Neural progenitor cell (in vitro differentiated cells): ENCODE data around the gene C16orf87. TPM values are rescaled to one million over a fixed set of nuclear protein-coding genes. Genes with fewer than 3 reads are reported as not detected.

Source experiments
- DNase-seq: peaks from one replicate; pipeline ENCODE4 v3.0.0-alpha.2; 2016; ENCODE audit warnings: low spot score
- H2AFZ ChIP-seq: fragments of 200-600 bp; sonication (generic); replicated peaks from 2 replicates; pipeline ENCODE4 v1.6.1; 2016; ENCODE audit warnings: antibody characterized with exemption
- H3F3A ChIP-seq: fragments of 200-600 bp; sonication (generic); 2 replicates; pipeline ENCODE4 v1.6.1; 2016; ENCODE audit warnings: antibody characterized with exemption, low read depth
- H3K27ac ChIP-seq: fragments of 200-600 bp; sonication (generic); 2 replicates; pipeline ENCODE4 v1.5.1; 2016; ENCODE audit warnings: mild to moderate bottlenecking
- H3K27me3 ChIP-seq: fragments of 200-600 bp; sonication (generic); 2 replicates; pipeline ENCODE4 v1.6.1; 2016; ENCODE audit warnings: mild to moderate bottlenecking, moderate library complexity
- H3K36me3 ChIP-seq: fragments of 200-600 bp; sonication (generic); 2 replicates; pipeline ENCODE4 v1.5.1; 2016
- H3K4me1 ChIP-seq: fragments of 200-600 bp; sonication (generic); 2 replicates; pipeline ENCODE4 v1.6.1; 2016; ENCODE audit warnings: mixed run types
- H3K4me2 ChIP-seq: fragments of 200-600 bp; sonication (generic); 2 replicates; pipeline ENCODE4 v1.6.1; 2016
- H3K4me3 ChIP-seq: fragments of 200-600 bp; sonication (generic); 2 replicates; pipeline ENCODE4 v1.5.1; 2016
- H3K79me2 ChIP-seq: fragments of 200-600 bp; sonication (generic); 2 replicates; pipeline ENCODE4 v1.6.1; 2016; ENCODE audit warnings: low read depth
- H3K9ac ChIP-seq: fragments of 200-600 bp; sonication (generic); 2 replicates; pipeline ENCODE4 v1.6.1; 2016
- H3K9me3 ChIP-seq: fragments of 200-600 bp; sonication (generic); 2 replicates; pipeline ENCODE4 v1.5.1; 2016; ENCODE audit warnings: low read depth
- H4K20me1 ChIP-seq: fragments of 200-600 bp; sonication (generic); 2 replicates; pipeline ENCODE4 v1.6.1; 2016; ENCODE audit warnings: low read depth
- H3K27ac Mint-ChIP-seq: 3 replicates; pipeline ENCODE4 v1.8.0; 2021; ENCODE audit warnings: mixed read lengths
- H3K27me3 Mint-ChIP-seq: 2 replicates; pipeline ENCODE4 v1.8.0; 2022; ENCODE audit warnings: low read depth, mild to moderate bottlenecking, inconsistent platforms, moderate library complexity, mixed read lengths; ENCODE audit not compliant: insufficient read depth
- H3K36me3 Mint-ChIP-seq: 3 replicates; pipeline ENCODE4 v1.8.0; 2021; ENCODE audit warnings: mixed read lengths
- H3K4me1 Mint-ChIP-seq: 3 replicates; pipeline ENCODE4 v1.8.0; 2021; ENCODE audit warnings: mixed read lengths
- H3K4me3 Mint-ChIP-seq: 3 replicates; pipeline ENCODE4 v1.8.0; 2021; ENCODE audit warnings: mild to moderate bottlenecking, moderate library complexity, mixed read lengths
- H3K9me3 Mint-ChIP-seq: 3 replicates; pipeline ENCODE4 v1.8.0; 2020; ENCODE audit warnings: mixed read lengths
- EZH2 ChIP-seq: fragments of 200-600 bp; sonication (generic); IDR thresholded peaks from 2 replicates; pipeline ENCODE4 v1.6.1; 2017; ENCODE audit warnings: antibody characterized with exemption, mild to moderate bottlenecking, moderate library complexity
- EZH2phosphoT487 ChIP-seq: fragments of 200-600 bp; sonication (generic); IDR thresholded peaks from 2 replicates; pipeline ENCODE4 v1.6.1; 2017; ENCODE audit warnings: antibody characterized with exemption
- total RNA-seq: library from RNA; depleted of rRNA; stranded (reverse); fragments of >200 nt; gene quantifications from 2 replicates; pipeline ENCODE4 v1.2.3, GENCODE V29; 2015; ENCODE audit warnings: low replicate concordance
- TF ChIP-seq, protein P1 (sequence below): fragments of 200-600 bp; sonication (generic); IDR thresholded peaks from 2 replicates; pipeline ENCODE4 v1.5.1; 2017; ENCODE audit warnings: antibody characterized with exemption, mild to moderate bottlenecking

Gene C16orf87
- total RNA-seq, 1 donor from 2014 or later, result 66.7 TPM

GRCh38 chr16:46803373-46803772, 27.6 kb downstream of the C16orf87 start:
- no peak overlapping the region for H3K9ac ChIP-seq
- H3K4me1 ChIP-seq, result no peaks in the 10 kb centered on the region
- Mint-ChIP-seq H3K27me3 (no peaks in the 10 kb centered on the region), H3K27ac (no peak overlapping the region), H3K4me3 (no peak overlapping the region), H3K9me3 (no peaks in the 10 kb centered on the region), H3K36me3 (peaks cover 22% of the 10 kb centered on the region), H3K4me1 (no peaks in the 10 kb centered on the region)
- peaks cover 25% of the 10 kb centered on the region for H3K36me3 ChIP-seq
- no peak for DNase-seq
- TF ChIP-seq EZH2phosphoT487 (no peak), EZH2 (no peak)
- TF ChIP-seq, protein P1, sequence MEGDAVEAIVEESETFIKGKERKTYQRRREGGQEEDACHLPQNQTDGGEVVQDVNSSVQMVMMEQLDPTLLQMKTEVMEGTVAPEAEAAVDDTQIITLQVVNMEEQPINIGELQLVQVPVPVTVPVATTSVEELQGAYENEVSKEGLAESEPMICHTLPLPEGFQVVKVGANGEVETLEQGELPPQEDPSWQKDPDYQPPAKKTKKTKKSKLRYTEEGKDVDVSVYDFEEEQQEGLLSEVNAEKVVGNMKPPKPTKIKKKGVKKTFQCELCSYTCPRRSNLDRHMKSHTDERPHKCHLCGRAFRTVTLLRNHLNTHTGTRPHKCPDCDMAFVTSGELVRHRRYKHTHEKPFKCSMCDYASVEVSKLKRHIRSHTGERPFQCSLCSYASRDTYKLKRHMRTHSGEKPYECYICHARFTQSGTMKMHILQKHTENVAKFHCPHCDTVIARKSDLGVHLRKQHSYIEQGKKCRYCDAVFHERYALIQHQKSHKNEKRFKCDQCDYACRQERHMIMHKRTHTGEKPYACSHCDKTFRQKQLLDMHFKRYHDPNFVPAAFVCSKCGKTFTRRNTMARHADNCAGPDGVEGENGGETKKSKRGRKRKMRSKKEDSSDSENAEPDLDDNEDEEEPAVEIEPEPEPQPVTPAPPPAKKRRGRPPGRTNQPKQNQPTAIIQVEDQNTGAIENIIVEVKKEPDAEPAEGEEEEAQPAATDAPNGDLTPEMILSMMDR, result no peak
- peak overlapping the region; percentile 16 for H3K27ac ChIP-seq
- no peak overlapping the region for H2AFZ ChIP-seq
- H4K20me1 ChIP-seq, result peaks cover 18% of the 10 kb centered on the region
- no peak overlapping the region for H3K4me3 ChIP-seq
- peaks cover 36% of the 10 kb centered on the region for H3K79me2 ChIP-seq
- no peaks in the 10 kb centered on the region for H3F3A ChIP-seq
- H3K27me3 ChIP-seq, result no peaks in the 10 kb centered on the region
- no peak overlapping the region for H3K4me2 ChIP-seq
- H3K9me3 ChIP-seq, result no peaks in the 10 kb centered on the region

- H3K27me3 ChIP-seq, result no peaks in the 10 kb centered on the region
- Mint-ChIP-seq H3K4me1 (no peaks in the 10 kb centered on the region), H3K27ac (no peak overlapping the region), H3K36me3 (peaks cover 23% of the 10 kb centered on the region), H3K4me3 (no peak overlapping the region), H3K9me3 (peaks cover 5% of the 10 kb centered on the region), H3K27me3 (no peaks in the 10 kb centered on the region)
- H3K4me1 ChIP-seq, result no peaks in the 10 kb centered on the region
- TF ChIP-seq EZH2, result no peak
- TF ChIP-seq, protein P1, result peak; percentile 57
- H3K27ac ChIP-seq, result no peak overlapping the region
- H3K9me3 ChIP-seq, result no peaks in the 10 kb centered on the region
- H3K79me2 ChIP-seq, result peaks cover 18% of the 10 kb centered on the region
- H3K4me3 ChIP-seq, result no peak overlapping the region
- H3K4me2 ChIP-seq, result no peak overlapping the region
- peaks cover 3% of the 10 kb centered on the region for H4K20me1 ChIP-seq
- H3K36me3 ChIP-seq, result peaks cover 24% of the 10 kb centered on the region
- H3K9ac ChIP-seq, result no peak overlapping the region
- no peak overlapping the region for H2AFZ ChIP-seq
- no peaks in the 10 kb centered on the region for H3F3A ChIP-seq
- DNase-seq, result peak; percentile 39
Measured at GRCh38 chr16:46801428-46802049, 29.4 kb downstream of the C16orf87 start.

GRCh38 chr16:46800494-46800893, 30.5 kb downstream of the C16orf87 start:
- Mint-ChIP-seq H3K9me3 (peaks cover 11% of the 10 kb centered on the region), H3K27ac (no peak overlapping the region), H3K27me3 (no peaks in the 10 kb centered on the region), H3K4me3 (no peak overlapping the region), H3K4me1 (no peaks in the 10 kb centered on the region), H3K36me3 (peaks cover 25% of the 10 kb centered on the region)
- Histone ChIP-seq H3K4me3 (no peak overlapping the region), H3F3A (no peaks in the 10 kb centered on the region), H3K27ac (no peak overlapping the region), H3K9ac (no peak overlapping the region), H4K20me1 (peaks cover 3% of the 10 kb centered on the region), H3K9me3 (no peaks in the 10 kb centered on the region), H3K36me3 (peaks cover 26% of the 10 kb centered on the region), H3K4me1 (no peaks in the 10 kb centered on the region), H3K79me2 (peaks cover 10% of the 10 kb centered on the region), H2AFZ (no peak overlapping the region), H3K4me2 (no peak overlapping the region), H3K27me3 (no peaks in the 10 kb centered on the region)
- TF ChIP-seq, protein P1, result no peak
- no peak for TF ChIP-seq EZH2phosphoT487
- TF ChIP-seq EZH2, result no peak
- DNase-seq, result no peak
